H9 (cell line): ENCODE results near the gene GTF2A1. TPM values are rescaled to one million over a fixed set of nuclear protein-coding genes. Genes with fewer than 3 reads are reported as not detected.

Experiments used
- DNase-seq: peaks from one replicate; pipeline ENCODE4 v3.0.0-alpha.2; 2017
- H2AFZ ChIP-seq: one replicate; pipeline ENCODE4 v1.6.1; 2013; ENCODE audit warnings: mild to moderate bottlenecking, low read length, control low read depth, moderate library complexity
- H2AK5ac ChIP-seq: 2 replicates; pipeline ENCODE4 v1.6.1; 2013; ENCODE audit warnings: low read length, control low read depth, mixed read lengths; ENCODE audit not compliant: insufficient read length
- H2BK120ac ChIP-seq: one replicate; pipeline ENCODE4 v1.6.1; 2013; ENCODE audit warnings: low read depth, mild to moderate bottlenecking, low read length, control low read depth, inconsistent platforms; ENCODE audit not compliant: poor library complexity, severe bottlenecking
- H2BK12ac ChIP-seq: 2 replicates; pipeline ENCODE4 v1.6.1; 2013; ENCODE audit warnings: low read length, control low read depth, mixed read lengths, low read depth; ENCODE audit not compliant: insufficient read length
- H2BK15ac ChIP-seq: 2 replicates; pipeline ENCODE4 v1.6.1; 2013; ENCODE audit warnings: low read depth, low read length, control low read depth
- H2BK20ac ChIP-seq: one replicate; pipeline ENCODE4 v1.6.1; 2013; ENCODE audit warnings: low read depth, mild to moderate bottlenecking, low read length, control low read depth, inconsistent platforms; ENCODE audit not compliant: poor library complexity, severe bottlenecking
- H2BK5ac ChIP-seq: 2 replicates; pipeline ENCODE4 v1.6.1; 2013; ENCODE audit warnings: low read length, control low read depth, mixed read lengths; ENCODE audit not compliant: insufficient read length
- H3K14ac ChIP-seq: 2 replicates; pipeline ENCODE4 v1.6.1; 2013; ENCODE audit warnings: low read length, control low read depth; ENCODE audit not compliant: insufficient read depth
- H3K18ac ChIP-seq: 2 replicates; pipeline ENCODE4 v1.6.1; 2013; ENCODE audit warnings: low read depth, mild to moderate bottlenecking, mixed read lengths, low read length, control low read depth; ENCODE audit not compliant: insufficient read length
- H3K23ac ChIP-seq: 2 replicates; pipeline ENCODE4 v1.6.1; 2013; ENCODE audit warnings: low read length, control low read depth, mixed read lengths, low read depth; ENCODE audit not compliant: insufficient read length
- H3K23me2 ChIP-seq: 2 replicates; pipeline ENCODE4 v1.6.1; 2013; ENCODE audit warnings: low read depth, mild to moderate bottlenecking, mixed read lengths, low read length, control low read depth; ENCODE audit not compliant: insufficient read length, poor library complexity, severe bottlenecking
- H3K27ac ChIP-seq: 2 replicates; pipeline ENCODE4 v1.5.1; 2013; ENCODE audit warnings: low read length, control low read depth, mixed read lengths, low read depth; ENCODE audit not compliant: insufficient read length
- H3K27me3 ChIP-seq: 2 replicates; pipeline ENCODE4 v1.6.1; 2013; ENCODE audit warnings: low read length, control low read depth, inconsistent platforms; ENCODE audit not compliant: insufficient read depth
- H3K4ac ChIP-seq: 2 replicates; pipeline ENCODE4 v1.6.1; 2013; ENCODE audit warnings: low read depth, mild to moderate bottlenecking, control low read depth, inconsistent platforms, low read length, moderate library complexity
- H3K4me1 ChIP-seq: 2 replicates; pipeline ENCODE4 v1.6.1; 2013; ENCODE audit warnings: low read length, control low read depth, inconsistent platforms; ENCODE audit not compliant: insufficient read depth
- H3K4me2 ChIP-seq: 2 replicates; pipeline ENCODE4 v1.6.1; 2013; ENCODE audit warnings: low read length, control low read depth, mixed read lengths; ENCODE audit not compliant: insufficient read length, insufficient read depth
- H3K56ac ChIP-seq: 2 replicates; pipeline ENCODE4 v1.6.1; 2013; ENCODE audit warnings: low read depth, mild to moderate bottlenecking, mixed read lengths, low read length, control low read depth; ENCODE audit not compliant: insufficient read length
- H3K79me1 ChIP-seq: 2 replicates; pipeline ENCODE4 v1.6.1; 2013; ENCODE audit warnings: low read depth, mild to moderate bottlenecking, moderate library complexity, low read length, control low read depth, inconsistent platforms; ENCODE audit not compliant: insufficient read depth, poor library complexity, severe bottlenecking
- H3K79me2 ChIP-seq: 2 replicates; pipeline ENCODE4 v1.6.1; 2013; ENCODE audit warnings: low read length, control low read depth, inconsistent platforms; ENCODE audit not compliant: insufficient read depth
- H3K9ac ChIP-seq: 2 replicates; pipeline ENCODE4 v1.6.1; 2013; ENCODE audit warnings: low read length, control low read depth, mixed read lengths; ENCODE audit not compliant: insufficient read length; ENCODE audit errors: extremely low read depth
- H3K9me3 ChIP-seq: one replicate; pipeline ENCODE4 v1.6.1; 2013; ENCODE audit warnings: low read depth, low read length, inconsistent platforms; ENCODE audit not compliant: control insufficient read depth
- H3T11ph ChIP-seq: one replicate; pipeline ENCODE4 v1.6.1; 2013; ENCODE audit warnings: mild to moderate bottlenecking, low read length, control low read depth, inconsistent platforms
- H4K20me1 ChIP-seq: one replicate; pipeline ENCODE4 v1.6.1; 2013; ENCODE audit not compliant: control insufficient read depth, insufficient read length, insufficient read depth
- H4K5ac ChIP-seq: 2 replicates; pipeline ENCODE4 v1.6.1; 2013; ENCODE audit warnings: low read depth, mild to moderate bottlenecking, mixed read lengths, low read length, control low read depth; ENCODE audit not compliant: insufficient read length
- H4K8ac ChIP-seq: replicated peaks from 2 replicates; pipeline ENCODE4 v1.6.1; 2013; ENCODE audit warnings: low read length, control low read depth, mixed read lengths, low read depth; ENCODE audit not compliant: insufficient read length
- H4K91ac ChIP-seq: 2 replicates; pipeline ENCODE4 v1.6.1; 2013; ENCODE audit warnings: low read depth, mild to moderate bottlenecking, moderate library complexity, mixed read lengths, low read length, control low read depth; ENCODE audit not compliant: insufficient read length
- H3K27ac Mint-ChIP-seq, 3 experiments: 2 replicates in 2 of 3; 3 replicates in 1 of 3; pipeline ENCODE4 v1.8.0; 2020 to 2021; ENCODE audit warnings: mixed read lengths in 3 of 3, mild to moderate bottlenecking in 1 of 3, moderate library complexity in 1 of 3
- H3K27me3 Mint-ChIP-seq: 2 replicates; pipeline ENCODE4 v1.8.0; 2021; ENCODE audit warnings: low read depth, mild to moderate bottlenecking, moderate library complexity, mixed read lengths
- H3K36me3 Mint-ChIP-seq, 3 experiments: 2 replicates in 2 of 3; 3 replicates in 1 of 3; pipeline ENCODE4 v1.8.0; 2020 to 2021; ENCODE audit warnings: low read depth in 3 of 3, mixed read lengths in 3 of 3; ENCODE audit not compliant: insufficient read depth in 1 of 3
- H3K4me1 Mint-ChIP-seq, 2 experiments: 2 replicates each; pipeline ENCODE4 v1.8.0; 2020; ENCODE audit warnings: mixed read lengths in 2 of 2
- H3K4me3 Mint-ChIP-seq, 2 experiments: 2 replicates in 1 of 2; 3 replicates in 1 of 2; pipeline ENCODE4 v1.8.0; 2020 to 2021; ENCODE audit warnings: mild to moderate bottlenecking in 2 of 2, mixed read lengths in 2 of 2, moderate library complexity in 1 of 2
- H3K9me3 Mint-ChIP-seq, 2 experiments: 2 replicates in 1 of 2; 3 replicates in 1 of 2; pipeline ENCODE4 v1.8.0; 2020; ENCODE audit warnings: mild to moderate bottlenecking in 2 of 2, mixed read lengths in 2 of 2, moderate library complexity in 1 of 2
- WGBS: extraction: QIAGEN DNeasy Blood & Tissue Kit; methylation state at CpG from one replicate; pipeline ENCODE4 v1.1.7; 2013; ENCODE audit warnings: missing lambda C conversion rate, low lambda C conversion rate, mixed read lengths; ENCODE audit not compliant: insufficient read length; ENCODE audit errors: extremely low coverage; 5-methylcytosine and 5-hydroxymethylcytosine counted together
- total RNA-seq: library from RNA; stranded (reverse); gene quantifications from 2 replicates; pipeline ENCODE4 v1.2.1, GENCODE V29; 2021
- TF ChIP-seq, protein P1 (sequence below): fragments of 200-600 bp; sonication (generic); conservative IDR thresholded peaks from 3 replicates; pipeline ENCODE4 v1.8.0; 2021; ENCODE audit warnings: antibody characterized with exemption, mild to moderate bottlenecking

Gene GTF2A1
- total RNA-seq, 1 experiment from 2014 or later = 43.0 TPM

DNA sequence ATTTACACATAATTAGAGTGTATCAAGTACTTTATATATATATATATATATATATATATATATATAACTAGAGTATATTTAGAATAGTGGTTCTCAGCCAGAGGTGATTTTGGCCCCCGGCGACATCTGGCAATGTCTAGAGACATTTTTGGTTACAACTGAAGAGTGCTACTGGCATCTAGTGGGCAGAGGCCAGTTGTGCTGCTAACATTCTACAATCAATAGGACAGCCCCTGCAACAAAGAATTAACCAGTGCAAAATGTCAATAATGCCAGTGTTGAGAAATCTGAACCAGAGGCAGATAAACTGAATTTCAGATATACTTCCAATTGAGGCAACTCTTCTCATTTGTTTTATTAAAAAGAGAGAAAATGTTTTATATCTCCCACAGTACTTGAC is 8.9 kb downstream of the GTF2A1 start:
- WGBS = no CpG with 5 or more reads among the region's 2 CpGs
- Histone ChIP-seq H2AK5ac (no peak overlapping the region), H3K4ac (no peak overlapping the region), H2BK15ac (no peak overlapping the region), H3K79me2 (peaks cover 14% of the 10 kb centered on the region; the same call in 1 of the 2 replicates), H2BK5ac (no peak overlapping the region), H3K27ac (no peak overlapping the region), H3K56ac (no peak overlapping the region), H3K79me1 (peaks cover 11% of the 10 kb centered on the region), H3K18ac (no peak overlapping the region), H3K9ac (no peak overlapping the region), H3K23ac (no peak overlapping the region), H2BK12ac (no peak overlapping the region), H3K4me1 (no peaks in the 10 kb centered on the region), H2BK120ac (no peak overlapping the region), H2BK20ac (no peak overlapping the region), H3K27me3 (no peaks in the 10 kb centered on the region), H3K9me3 (no peaks in the 10 kb centered on the region), H2AFZ (no peak overlapping the region), H4K5ac (no peak overlapping the region), H3K14ac (no peak overlapping the region), H4K20me1 (no peaks in the 10 kb centered on the region), H4K8ac (no peak overlapping the region), H3T11ph (no peak overlapping the region), H3K23me2 (no peaks in the 10 kb centered on the region), H4K91ac (no peak overlapping the region), H3K4me2 (no peak overlapping the region)
- Mint-ChIP-seq H3K9me3 (no peaks in the 10 kb centered on the region), H3K4me1 (peaks cover 25 to 30% of the 10 kb centered on the region in 2 experiments), H3K36me3 (peaks cover 32 to 80% (median 71%) of the 10 kb centered on the region in 3 experiments; a peak in 6 of 7 replicates), H3K4me3 (no peak overlapping the region), H3K27ac (peak overlapping the region in 1 of 3 experiments; percentile 0; a peak in 1 of 7 replicates), H3K27me3 (no peaks in the 10 kb centered on the region)
- DNase-seq = no peak
- TF ChIP-seq, protein P1, sequence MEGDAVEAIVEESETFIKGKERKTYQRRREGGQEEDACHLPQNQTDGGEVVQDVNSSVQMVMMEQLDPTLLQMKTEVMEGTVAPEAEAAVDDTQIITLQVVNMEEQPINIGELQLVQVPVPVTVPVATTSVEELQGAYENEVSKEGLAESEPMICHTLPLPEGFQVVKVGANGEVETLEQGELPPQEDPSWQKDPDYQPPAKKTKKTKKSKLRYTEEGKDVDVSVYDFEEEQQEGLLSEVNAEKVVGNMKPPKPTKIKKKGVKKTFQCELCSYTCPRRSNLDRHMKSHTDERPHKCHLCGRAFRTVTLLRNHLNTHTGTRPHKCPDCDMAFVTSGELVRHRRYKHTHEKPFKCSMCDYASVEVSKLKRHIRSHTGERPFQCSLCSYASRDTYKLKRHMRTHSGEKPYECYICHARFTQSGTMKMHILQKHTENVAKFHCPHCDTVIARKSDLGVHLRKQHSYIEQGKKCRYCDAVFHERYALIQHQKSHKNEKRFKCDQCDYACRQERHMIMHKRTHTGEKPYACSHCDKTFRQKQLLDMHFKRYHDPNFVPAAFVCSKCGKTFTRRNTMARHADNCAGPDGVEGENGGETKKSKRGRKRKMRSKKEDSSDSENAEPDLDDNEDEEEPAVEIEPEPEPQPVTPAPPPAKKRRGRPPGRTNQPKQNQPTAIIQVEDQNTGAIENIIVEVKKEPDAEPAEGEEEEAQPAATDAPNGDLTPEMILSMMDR = peak; percentile 54; the same call in 2 of the 3 replicates
